ENCODE measurements around the gene ARMS2.
A peak's percentile ranks its signal among the peaks of the same experiment; 100 is the strongest.

Gene ARMS2

DNA sequence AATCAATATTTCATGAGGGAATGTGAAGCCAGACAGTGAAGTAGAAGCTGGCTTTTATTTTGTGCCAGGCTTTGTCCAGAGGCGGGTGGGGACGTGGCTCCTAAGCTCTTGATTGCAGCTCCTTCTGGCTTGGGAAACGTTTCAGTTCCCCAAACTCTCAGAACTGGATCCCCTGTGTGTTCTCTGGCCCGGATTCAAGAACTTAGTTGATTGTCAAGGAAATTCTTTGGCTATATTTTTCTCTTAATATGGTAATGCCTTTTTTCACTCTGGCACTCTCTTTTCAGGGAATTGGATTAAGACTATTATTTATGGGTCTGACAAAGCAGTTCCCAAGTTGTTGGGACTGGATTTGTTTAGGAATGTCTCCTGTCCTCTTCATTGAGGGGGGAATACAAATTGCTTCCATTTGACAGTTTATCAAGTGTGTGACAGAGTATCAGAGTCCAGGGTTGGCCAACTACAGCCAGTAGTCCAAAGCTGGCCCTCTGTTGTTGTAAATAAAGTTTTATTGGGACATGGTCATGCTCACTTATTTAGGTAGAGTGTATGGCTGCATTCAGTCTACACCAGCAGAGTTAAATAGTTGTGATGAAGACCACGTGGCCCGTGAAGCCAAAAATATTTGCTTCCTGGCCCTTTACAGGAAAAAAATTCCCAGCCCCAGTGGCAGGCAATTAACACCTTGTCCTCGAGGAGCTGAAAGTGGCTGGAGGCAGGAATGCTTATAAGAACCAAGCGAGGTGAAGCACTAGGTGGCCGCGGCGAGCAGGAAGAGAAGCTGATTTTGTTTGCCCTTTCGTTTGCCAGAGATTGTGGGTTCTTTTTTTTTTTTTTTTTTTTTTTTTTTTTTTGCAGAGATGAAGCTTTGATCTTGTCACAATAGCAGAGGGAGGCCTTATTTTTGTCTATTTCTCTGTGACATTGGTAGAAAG is 41.2 kb downstream of the ARMS2 start:
- no peak for DNase-seq

DNA sequence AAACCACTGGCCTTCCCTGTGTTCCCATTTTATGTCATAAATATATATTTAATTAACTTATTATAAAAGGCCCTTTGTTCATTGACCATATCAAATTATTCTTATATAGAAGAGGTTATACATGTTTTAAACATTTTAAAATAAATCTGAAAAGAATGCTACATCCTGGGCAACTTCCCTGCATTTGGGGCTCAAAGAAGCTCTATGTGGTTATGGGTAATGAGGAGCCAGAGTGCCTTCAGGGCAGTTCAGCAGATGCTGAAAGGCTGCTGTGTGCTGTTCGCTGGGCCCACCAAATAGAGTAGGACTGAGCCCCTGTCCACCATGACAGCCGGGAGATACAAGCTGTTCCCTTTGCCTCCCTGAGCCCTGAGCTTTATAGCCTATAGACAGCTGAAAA is 42.8 kb downstream of the ARMS2 start:
- no peak for DNase-seq

DNA sequence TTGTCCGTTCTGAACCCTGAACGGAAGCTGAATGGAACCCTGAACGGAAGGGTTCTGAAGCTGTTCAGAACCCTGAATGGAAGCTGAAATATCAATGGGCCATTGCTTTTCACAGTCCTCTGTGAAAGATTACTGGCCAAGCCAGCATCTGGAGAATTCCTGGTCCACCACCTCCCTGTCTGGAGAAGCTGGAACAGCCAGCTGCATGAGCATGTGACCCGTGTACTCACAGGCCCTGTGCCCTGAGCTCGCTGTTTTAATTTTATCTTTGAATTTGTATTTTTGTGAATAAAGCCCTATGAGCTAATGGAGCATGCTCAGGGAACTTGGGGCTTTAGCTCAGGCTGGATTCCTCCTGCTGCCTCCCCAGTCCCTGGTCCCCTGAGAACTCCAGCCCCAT is 44.1 kb downstream of the ARMS2 start:
- DNase-seq, result no peak

DNA sequence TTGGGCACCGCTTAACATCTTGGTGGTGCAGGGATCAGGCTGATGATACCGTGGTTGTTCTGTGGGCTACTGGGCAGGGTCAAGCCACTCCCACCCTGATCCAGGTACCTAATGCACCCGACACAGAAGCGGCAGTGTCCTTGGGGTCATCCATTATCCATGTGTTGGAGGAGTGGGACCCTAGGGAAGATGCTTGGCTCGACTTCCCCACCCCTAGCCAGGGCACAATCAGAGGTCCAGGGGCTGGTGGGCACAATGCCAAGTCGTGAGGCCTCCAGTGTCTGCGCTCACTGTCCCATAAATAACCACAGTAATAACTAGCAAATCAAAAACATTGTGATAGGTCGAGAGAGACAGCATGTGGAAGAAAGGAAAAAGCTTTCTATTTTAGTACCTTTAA is 44.6 kb downstream of the ARMS2 start:
- DNase-seq, result no peak

DNA sequence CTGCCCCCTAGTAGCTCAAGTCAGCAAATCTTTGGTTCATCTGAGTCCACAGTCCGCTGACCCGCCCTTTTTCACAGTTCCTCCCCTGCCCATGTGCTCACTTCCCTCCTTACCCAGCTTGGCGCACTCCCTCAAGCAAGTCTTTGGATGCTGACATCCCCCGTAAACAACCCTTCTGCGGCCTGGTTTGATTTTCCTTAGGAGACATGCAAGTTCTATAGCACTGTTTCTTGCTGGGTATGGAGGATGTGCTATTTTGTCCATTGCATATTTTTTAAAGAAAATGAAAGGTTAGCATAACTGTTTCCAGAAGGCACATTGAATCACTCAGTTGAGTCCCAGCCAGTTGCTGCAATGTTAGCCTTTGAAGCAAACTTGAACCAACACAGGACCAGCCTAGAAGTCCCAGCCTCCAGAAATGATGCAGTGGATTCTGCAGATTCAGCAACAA is 45.1 kb downstream of the ARMS2 start:
- no peak for DNase-seq

DNA sequence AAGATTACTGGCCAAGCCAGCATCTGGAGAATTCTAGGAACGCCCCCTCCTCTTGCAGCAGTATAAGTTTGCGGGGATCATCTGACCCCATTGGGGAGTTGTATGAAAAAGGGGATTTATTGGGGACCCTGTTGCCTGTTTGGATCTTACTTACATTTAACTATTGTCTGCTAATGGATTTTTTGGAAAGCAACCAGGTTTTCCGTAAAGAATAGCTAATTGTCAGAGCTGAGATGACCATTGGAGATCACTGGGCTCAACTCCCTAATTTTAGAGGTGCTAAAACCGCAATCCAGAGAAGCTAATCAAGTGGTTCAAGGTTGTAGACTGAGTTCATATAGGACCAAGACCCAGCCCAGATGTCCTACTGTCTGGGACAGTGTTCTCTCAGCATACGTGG is 45.7 kb downstream of the ARMS2 start:
- DNase-seq, result no peak

DNA sequence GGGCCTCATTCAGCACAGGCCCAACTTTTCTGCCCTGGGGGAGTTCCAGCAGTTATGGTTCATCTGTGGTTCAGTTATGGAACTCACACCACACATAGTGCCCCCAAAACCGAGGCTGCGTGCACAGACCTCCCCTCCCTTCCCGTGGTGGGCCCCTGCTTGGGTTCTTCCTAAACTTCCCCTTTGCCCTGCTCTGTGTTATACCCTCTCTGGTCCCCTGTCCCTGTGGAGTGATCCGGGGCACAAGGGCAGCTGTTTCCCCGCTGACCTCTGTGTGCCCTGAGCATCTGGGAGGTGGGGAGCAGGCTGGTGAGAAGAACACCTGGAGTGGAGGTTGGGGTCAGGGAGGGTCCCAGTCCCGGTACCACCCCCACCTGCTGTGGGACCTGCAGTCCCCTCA is 46.3 kb downstream of the ARMS2 start:
- no peak for DNase-seq

DNA sequence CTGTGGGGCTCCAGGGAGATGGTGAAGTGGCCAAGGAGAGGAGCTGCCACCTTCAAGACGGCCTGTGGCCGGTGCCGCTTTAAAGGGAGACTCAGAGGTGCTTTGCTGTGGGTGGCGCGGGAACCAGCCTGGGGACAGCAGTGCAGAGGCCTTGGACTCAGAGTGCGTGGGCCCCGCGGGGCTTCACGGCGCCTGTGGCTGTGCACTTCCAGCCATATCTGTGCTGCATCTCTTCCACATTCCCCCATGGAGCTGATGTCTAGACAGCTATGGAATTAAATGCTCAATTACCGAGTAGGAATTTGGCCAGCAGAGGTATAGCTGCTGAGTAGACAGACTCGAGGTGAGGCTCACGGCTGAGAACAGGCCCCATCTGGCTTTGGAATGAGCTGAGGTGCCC is 48.6 kb downstream of the ARMS2 start:
- DNase-seq, result no peak

DNA sequence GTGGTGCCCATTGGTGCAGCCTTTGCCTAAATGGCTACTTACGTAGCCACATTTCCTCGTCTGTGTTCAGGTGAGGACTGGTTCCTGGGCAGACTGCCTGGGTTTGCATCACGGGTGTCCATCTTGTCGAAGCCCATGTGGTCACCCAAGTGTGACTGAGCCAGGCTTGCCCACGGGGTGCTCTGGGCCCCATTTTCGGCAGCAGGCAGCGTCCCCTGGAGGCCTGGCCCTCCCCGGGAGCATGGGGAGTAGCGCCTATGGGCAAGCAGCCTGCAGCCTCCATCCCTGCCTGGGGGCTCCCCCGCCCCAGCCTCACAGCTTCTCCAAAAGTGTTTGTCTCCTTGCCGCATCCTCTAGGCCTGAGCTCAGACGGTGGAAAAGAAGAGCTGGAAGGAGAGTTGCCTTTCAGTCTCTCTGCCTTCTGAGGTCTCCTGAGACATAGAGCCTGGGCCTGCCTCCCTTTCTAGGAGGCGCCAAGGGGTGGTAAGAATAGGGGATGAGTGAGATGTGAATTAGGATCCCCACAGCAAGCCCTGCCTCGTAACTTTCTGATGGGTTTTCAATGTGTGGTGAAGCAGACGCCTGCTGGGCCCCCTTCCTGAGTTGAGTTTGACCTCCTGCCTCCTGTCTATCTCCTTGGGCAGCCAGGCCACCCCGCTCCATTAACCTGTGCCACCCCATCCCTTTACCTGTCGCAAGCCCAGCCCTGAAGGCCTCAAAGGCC is 49.6 kb downstream of the ARMS2 start:
- no peak for DNase-seq

DNA sequence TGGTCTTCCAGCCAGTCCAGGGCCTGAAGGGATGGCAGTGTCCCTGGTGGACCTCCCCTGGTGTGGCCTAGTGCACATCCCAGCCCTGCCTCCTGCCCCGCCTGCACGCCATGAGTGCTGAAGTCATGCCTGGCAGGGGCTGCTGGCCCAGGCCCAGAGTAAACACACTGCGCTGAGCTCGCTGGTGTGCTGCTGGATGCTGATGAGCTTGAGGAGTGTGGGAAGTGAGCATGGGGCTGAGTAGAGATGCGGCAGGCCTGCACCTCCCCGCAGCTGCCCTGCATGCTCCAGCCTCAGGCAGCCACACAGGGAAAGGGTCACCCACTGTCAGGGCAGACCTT is 50.1 kb downstream of the ARMS2 start:
- peak; percentile 28 for DNase-seq

DNA sequence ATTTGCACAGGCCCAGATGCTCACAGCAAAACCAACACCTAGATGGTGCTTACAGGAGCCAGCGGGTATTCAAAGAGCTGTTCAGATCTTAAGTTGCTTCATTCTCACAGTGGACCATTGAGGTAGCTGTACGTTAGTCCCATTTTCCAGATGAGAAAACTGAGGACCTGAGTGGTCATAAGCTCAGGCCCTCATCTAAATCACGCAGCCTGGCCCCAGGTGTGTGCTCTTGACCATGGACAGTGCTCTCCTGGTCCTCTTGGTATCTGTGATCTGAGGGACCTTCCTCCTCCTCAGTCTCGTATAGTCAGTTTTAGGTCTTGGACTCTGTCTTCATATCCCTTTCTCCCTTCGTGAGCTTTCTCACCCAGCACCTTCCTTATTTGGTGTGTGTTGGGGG is 50.6 kb downstream of the ARMS2 start:
- DNase-seq, result no peak

DNA sequence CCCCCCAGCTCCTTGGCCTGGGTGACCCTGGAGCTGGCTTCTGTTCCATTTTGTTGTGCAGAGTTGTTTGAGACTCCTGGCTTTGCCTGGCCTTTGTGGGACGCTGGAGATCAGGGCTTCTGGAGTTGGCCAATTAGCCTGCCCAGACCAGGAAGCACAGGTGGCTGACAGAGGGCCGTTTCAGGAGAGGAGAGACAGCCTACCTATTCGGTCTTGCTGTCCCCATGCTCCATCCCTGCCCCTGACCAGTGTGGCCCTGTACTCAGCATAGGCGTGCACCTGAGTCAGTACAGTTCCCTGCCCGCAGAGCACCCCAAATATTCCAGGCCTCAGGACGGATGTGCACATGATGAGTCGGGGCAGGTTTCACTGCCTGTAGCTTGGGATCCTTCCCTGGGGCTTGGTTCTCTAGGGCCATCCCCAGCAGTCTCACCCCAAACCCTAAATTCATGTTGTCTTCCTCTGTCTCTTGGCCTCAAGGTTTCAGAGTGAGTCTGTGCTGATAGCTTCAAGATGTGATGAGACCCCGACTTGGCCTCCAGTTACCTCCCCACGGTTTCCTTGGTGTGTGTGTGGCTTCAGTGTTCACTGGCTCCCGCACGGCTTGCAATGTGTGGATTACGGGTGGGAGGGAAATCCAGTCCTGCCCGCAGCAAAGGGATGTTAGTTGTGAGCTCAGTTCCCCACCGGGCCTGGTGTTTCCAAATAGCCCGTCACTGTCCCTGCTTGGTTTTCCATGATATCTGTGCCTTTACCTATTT is 51.6 kb downstream of the ARMS2 start:
- no peak for DNase-seq
